Left renal cortex interstitium (tissue), 4 donors: ENCODE results near the gene CHMP1B. TPM values are rescaled to one million over a fixed set of nuclear protein-coding genes. Genes with fewer than 3 reads are reported as not detected.
"Not testable (repeated sequence)": the region's sequence is repeated elsewhere in the genome, so short reads cannot be mapped to it uniquely, and the experiment has no call there.

Source experiments
- DNase-seq, 4 donors: peaks; one replicate each; pipeline ENCODE4 v3.0.0-alpha.2; 2013; ENCODE audit warnings: low read depth in 4 of 4, low spot score in 2 of 4, missing footprints in 1 of 4
- polyA plus RNA-seq, 4 donors: library from polyadenylated mRNA; unstranded; fragments of 120-200 nt; gene quantifications; one replicate each; pipeline ENCODE4 v1.2.1, GENCODE V29; 2013; ENCODE audit not compliant: insufficient read length in 4 of 4

The CHMP1B gene
- polyA plus RNA-seq, 4 donors = 44.7 to 51.2 (median 47.8) TPM

DNA sequence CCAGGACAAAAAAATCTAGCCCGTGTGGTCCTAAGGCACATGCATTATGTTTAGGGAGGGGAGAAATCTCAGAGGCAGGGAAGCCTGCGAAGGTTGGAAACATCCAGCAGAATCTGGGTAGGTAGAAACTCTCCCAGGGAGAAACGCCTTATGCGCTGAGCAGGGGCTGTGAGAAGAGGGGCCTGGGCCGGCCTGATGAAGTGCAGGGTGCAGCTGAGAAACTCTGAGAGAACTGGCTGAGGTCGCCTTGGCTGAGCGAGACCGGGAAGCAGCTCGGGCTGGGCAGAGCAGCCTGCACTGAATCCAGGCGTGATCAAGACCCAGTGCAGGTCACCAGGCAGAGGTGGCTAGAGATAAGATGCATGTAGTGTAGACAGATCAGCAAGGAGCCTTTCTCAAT lies 15.1 kb downstream of the CHMP1B start:
- DNase-seq = no peak

DNA sequence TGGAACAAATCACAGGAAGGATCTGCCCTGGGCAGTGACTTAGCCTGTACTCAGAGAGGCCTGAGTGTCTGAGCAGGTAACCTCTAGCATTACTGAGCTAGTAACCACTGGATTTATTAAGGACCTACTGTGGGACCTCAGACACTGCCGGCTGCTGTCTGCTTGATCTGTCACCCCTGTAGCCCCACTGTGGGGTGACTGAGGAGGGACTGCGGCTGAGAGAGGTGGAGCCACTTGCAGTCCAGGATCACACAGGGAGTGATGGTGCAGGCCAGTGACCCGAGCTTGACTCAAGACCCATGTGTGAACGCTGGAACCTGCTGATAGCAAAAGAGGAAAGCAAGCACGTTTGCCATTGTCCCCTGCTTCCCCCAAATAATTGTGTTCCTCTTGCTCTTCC lies 15.6 kb downstream of the CHMP1B start:
- no peak for DNase-seq

DNA sequence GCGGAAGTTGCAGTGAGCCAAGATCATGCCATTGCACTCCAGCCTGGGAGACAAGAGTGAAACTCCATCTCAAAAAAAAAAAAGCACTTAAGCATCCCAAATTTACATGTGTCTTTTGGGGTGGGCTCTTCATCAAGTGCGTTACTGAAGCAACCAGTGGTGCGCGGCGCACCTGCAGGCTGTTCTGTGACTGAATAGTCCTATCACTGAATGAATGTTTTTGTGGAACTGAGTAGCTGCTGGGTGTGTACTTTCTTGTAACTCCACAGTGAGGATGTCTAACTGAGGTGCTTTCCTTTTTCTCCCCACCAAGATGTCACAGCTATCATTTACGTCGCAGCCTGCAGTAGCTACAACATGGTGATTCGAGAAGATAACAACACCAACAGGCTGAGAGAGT lies 17.0 kb downstream of the CHMP1B start:
- no peak for DNase-seq

DNA sequence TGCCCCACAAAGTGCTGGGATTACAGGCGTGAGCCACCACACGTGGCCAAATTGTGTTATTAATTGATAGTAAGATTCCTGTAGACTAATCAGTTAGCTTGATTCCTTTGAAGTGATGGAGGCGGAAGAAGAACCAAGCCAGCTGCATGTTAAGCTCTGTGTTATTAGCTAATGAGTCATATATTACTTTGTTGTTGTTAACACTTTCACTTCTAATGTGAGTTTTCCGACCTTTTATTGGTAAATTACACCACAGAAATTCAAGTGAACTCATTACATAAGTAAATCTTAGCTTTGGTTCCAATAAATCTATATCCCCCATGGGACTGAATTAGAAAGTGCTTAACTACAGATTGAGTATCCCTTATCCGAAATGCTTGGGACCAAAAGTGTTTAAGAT lies 20.3 kb downstream of the CHMP1B start:
- no peak for DNase-seq

DNA sequence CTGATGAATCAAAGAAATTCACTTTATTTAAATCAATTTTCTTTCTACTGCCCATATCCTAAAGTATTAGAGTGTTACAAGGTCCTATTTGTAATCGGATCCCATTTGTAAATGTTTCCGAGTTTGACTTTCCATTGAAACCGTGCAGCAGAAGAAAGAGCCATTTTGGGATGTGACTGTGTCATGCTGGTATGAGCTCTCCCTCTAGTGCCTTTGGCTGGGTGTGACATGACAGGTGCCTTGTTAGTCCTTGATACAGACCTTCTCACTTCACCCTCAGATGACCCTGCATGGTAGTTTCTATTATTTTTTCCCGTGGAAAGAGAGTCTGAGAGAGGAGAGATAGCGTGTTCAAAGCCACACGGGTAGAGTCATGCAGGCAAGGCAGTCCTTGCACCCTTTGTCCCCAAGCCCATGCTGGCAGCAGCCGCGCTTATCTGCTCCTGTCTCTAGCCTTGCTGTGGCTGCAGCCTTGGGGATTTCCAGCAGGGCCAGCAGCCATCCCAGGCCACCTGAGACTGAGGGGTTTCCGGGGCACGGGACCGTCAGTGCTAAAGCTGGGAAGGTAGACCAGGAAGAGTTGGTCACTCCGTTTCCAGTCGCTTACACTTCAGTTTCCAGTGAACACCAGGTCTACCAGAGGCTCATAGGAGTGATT lies 21.4 kb downstream of the CHMP1B start:
- DNase-seq = no peak

DNA sequence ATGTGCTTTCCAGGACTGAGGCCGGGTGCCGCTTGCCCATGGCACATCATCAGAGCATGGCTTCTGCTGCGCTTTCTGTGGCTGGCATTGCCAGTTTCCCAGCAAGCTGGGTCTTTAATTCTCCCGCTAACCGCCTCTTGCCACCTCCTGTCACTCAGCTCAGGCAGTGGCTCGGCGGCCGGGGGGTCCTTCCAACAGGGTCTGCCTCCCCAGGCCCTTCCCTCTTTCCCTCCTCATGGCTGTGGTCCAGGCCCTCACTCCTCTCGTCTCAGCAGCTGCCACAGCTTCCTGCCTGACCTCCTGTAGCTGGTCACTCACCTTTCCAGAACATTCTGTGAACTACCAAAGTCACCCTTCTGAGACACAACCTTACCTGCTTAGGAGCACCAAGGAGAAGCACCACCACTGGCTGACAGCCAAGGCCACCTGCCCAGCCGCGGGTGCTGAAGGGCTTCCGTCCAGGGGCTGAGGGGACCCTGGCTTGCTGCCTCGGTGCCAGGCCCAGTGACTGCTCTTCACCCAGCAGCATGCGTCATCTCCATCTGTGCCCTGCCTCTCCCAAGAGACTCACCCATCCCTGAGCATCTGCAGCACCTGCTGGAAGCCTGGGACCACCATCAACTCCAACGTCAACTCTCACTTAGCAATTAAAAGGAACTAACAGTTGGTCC lies 22.6 kb downstream of the CHMP1B start:
- no peak for DNase-seq

DNA sequence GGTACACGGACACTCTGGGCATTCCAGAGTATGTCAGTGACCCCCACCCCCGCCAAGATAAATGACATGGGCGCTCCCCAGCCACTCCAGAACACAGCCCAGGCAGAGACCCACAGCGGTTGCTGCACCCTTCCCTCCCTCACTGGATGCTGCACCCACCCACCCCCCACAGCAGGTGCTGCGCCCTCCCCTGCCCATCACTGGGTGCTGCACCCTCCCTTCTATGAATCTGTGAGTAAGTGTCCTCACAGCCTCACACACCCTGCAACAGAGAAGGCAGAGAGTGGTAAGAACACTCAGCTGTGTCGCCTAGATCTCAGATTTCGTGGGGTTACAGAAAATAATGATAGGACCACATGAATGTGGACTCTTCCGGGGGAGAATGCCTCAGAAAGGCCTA lies 23.5 kb downstream of the CHMP1B start:
- DNase-seq = no peak

DNA sequence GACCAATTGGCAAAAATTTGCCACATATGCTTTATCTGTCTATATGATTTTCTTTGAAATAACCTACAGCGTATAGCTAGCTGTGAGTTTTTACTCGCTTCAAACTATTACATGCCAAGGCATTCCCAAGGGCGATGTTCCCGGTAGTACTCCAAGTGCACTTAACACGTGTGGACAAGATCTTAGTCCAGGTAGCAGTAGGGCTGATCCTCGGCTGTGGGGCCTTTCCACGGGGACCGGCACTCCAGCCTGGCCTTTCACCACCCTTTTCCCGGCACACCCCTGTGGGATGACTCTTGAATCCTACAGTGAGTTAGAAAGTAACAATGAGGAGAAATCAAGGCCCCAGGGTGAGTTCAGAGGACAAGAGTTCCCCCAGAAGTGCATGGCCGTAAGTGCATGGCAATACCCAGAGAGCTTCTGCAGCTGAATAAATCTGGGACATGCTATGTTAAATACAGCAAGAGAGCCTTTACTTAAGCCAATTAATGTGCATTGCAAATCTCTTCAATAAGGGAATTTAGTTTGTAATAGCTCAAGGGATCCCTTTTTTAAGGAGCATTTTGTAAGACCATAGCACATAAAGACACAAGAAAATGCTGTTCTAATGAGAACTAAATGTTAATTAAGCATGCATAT lies 26.4 kb downstream of the CHMP1B start:
- no peak for DNase-seq

DNA sequence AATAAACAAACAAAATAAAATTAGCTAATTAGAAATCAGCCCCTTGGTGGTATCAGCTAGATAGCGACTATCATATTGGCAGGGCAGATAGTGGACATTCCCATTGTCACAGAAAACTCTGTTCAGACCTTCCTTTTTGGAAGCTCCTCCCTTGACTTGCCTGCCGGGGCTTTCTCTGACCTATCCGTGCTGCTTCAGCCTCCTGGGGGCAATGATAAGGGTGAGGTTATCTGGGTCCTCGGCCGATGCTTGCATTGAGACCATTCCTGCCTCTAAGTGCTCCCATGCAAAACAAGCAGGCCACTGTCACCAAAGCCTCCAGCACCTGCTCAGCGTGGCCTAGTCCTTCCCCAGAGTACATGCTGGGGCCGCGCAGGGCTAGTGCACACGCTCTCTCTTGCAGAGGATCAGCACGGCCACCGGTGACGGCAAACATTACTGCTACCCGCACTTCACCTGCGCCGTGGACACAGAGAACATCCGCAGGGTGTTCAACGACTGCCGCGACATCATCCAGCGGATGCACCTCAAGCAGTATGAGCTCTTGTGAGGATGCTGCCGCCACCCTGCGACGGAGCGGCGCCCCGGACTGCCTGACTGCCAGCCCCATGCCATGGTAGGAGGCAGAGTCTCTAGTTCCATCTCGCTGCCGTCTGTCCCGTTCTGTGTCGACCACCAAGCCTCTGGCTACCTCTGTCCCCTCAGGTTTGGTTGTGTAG lies 29.5 kb downstream of the CHMP1B start:
- no peak for DNase-seq

DNA sequence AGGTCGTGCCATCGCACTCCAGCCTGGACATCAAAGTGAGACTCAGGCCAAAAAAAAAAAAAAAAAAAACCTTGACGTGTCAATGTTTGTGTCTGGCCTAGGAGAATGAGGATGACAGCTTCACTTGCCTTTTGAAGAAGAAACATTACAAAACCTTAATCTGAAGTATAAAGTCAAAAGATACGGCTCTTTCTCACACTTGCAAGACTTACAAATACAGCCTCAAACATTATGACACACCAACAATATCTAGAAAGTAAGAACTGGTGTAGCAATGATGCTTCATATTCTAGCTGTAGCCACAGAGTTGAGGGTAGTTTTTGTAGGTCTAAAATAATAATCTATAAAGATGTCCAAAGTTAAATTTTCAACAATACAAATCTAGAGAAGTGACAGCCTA lies 31.4 kb downstream of the CHMP1B start:
- no peak for DNase-seq

DNA sequence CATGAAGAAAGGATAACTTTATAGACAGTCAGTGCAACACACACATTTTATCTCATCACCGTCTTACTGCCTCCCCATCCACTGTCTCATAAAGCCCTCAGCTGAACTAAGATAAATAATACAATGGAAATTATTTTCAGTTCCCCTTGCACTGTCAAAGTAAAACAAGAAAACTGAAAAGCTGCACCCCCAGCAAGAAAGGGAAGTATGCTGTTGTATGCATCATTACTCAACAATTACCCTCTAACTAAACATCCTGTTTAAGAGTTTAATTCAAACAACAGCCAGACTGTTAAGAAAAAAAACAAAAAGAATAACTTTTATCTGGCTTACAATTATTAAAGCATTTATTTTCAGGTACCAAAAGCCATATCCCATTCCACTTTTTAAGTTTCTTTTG lies 31.9 kb downstream of the CHMP1B start:
- no peak for DNase-seq

DNA sequence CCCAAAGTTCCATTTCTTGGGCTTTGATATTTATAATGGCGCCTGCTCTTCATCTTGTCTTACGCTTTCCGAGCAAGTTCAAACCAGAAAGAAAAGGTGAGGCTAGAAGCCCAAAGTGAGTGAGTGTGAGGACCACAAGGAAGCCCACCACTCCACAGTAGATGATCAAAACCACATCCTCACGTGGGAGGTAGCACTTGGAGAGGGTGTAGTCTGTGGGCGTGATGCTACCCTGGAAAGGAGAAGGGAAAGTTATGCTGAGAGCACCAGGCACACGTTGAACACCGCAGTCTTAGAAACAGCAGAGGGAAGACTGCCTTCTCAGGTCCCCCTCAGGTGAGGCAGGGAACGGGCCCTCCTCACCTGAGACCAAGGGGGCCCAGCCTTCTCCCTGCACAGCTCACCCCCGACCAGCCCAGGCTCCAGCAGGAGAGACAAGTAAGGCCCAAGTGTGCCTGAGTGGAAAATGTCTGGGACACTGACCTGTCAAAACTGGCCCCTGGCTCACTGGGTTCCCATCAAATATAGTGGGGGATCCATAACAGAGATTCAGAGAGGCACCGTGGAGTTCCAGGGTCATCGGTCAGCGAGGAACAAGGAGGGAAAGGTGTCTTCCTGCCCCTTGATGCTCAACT lies 33.3 kb downstream of the CHMP1B start:
- no peak for DNase-seq

DNA sequence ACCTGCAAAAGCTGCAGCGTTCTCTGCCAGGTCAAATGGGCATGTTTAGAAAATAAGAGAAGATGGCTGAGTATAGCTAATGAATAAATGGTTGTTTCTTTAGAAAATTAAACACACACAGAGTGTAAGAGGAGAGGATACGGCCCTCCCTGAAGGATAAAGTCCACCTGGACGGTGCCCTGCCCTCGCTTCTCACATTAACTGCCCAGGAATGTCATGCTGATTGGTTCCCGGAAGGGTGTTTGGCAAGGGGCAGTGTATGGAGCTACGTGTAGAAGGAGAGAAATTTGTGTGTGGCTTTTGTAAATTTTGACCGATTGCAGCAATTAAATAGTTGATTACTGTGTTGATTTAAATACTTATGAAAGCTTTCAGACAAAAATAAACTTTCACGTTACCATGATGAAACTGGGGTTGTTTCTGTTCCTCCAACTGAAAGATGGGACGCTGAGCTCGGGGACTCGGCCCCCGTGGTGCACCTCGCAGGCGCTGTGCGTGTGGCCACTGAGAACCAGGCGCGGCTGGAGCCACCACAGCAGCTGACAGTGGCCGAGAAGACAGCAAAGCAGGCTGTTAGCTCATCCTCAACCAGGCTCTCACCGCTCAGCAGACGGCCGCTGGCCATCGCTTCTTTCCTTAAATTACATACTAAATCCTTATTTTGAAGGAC lies 34.2 kb downstream of the CHMP1B start:
- DNase-seq = no peak

DNA sequence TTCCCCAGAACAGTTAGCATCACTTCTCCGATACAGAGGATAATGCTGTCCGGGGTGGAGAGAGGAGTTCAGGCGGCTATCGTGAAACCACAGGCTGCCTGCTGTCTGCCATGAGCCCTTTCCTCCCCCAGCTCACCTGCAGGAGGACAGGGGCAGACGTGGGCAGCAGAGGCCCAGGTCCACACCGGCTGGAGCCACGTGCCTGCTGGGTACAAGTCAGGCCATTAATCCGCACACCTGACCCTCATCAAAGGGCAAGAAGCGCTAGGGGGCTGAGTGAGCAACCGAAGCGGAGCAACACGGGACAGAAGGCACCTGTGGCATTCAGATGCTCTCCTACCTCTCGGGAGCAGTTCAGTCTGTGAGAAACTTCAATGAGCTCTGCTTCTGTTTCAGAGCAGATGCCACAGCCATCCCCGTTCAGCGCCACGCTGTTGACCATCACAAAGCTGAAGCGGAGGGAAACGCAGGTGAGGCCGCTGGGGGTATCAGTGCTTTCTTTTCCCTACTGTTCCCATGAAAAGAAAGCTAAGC lies 35.4 kb downstream of the CHMP1B start:
- DNase-seq = no peak

DNA sequence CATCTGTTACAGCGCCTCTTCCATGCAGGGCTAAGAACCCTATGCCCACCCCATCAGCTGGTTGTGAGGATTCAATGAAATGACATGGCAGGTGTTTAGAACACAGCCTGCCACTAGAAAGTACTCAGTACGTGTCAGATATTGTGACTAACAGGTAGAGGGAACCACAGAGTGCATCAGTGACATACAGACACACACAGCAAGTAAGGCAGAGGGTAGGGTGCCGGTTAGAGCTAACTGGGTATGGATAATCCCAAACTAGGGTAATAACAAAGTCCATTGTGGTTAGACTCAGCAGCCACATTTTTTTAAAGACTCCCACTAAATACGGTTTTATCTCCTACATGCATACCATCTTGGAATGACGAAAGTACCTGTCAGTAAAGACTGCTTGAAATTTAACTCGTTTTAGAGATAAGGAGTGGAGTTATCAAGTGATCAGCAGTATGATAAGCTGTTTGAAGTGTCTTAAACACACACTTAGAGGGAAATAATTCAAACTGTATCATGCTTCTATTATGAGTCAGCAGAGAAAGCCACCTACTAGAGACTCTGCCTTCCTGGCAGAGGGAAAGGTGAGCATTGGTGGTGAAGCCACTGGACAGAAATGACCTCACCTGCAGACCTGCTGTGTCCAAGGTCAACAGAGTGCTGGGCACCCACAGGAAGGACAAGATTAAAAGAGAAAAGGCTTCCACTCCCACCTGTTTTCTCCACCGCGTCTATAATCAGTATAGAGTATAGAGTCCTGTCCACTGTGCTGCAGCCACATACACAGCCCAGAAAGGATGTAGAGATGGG lies 36.3 kb downstream of the CHMP1B start:
- DNase-seq = no peak

DNA sequence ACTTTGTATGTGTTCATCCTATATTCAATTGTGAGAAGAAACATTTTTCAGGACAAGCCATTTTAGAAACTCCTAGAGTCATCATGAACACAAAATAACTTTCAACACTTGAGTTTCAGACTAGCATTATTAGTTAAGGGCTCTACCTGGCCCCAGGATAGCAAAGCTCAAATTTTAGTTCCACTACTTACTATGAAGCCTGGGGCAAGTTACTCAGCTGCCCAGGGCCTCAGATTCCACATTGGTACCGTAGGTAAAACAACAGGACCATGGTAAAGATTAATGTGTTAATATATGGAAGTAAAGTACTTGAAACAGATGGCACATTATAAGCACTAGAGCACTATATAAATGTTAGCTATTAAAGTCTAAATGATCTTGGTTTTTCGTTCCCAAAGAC lies 37.5 kb downstream of the CHMP1B start:
- no peak for DNase-seq

DNA sequence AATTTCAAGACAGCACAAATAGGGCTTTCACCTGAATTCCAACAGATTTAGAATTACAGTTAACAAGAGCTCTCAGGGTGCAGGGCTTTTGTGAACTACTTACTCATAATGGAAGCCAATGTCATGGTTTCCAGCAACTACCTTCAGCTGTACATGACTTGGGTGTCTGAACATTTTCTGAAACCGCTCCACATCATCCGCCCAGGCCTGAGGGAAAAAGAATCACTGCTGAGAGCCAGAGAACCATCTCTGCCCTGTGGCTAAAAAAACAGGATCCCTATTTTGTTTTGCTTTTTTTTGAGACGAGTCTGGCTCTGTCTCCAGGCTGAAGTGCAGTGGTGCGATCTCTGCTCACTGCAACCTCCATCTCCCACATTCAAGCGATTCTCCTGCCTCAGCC lies 38.1 kb downstream of the CHMP1B start:
- DNase-seq = no peak

DNA sequence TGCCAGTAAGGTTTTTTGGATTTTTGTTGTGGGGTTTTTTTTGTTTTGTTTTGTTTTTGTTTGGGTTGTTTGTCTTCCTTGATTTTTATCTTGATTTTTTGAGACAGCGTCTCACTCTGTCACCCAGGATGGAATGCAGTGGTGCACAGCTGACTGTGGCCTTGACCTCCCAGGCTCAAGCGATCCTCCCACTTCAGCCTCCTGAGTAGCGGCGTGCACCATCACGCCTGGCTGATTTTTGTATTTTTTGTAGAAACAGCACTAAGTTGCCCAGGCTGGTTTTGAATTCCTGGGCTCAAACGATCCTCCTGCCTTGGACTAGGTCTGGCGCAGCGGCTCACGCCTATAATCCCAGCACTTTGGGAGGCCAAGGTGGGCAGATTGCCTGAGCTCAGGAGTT lies 40.5 kb downstream of the CHMP1B start:
- no peak for DNase-seq

DNA sequence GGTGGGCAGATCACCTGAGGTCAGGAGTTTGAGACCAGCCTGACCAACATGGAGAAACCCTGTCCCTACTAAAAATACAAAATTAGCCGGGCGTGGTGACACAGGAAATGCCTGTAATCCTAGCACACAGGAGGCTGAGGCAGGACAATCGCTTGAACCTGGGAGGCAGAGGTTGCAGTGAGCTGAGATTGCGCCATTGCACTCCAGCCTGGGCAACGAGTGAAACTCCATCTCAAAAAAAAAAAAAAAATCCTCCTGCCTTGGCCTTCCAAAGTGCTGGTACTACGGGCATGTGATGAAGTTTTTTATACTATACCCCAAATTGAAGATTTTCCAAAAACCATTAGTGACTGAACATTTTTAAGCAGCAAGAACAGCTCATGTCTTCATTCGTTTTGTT lies 41.2 kb downstream of the CHMP1B start:
- DNase-seq = not testable (repeated sequence)
